ENCODE data around the gene ATP6V1F.

DNA sequence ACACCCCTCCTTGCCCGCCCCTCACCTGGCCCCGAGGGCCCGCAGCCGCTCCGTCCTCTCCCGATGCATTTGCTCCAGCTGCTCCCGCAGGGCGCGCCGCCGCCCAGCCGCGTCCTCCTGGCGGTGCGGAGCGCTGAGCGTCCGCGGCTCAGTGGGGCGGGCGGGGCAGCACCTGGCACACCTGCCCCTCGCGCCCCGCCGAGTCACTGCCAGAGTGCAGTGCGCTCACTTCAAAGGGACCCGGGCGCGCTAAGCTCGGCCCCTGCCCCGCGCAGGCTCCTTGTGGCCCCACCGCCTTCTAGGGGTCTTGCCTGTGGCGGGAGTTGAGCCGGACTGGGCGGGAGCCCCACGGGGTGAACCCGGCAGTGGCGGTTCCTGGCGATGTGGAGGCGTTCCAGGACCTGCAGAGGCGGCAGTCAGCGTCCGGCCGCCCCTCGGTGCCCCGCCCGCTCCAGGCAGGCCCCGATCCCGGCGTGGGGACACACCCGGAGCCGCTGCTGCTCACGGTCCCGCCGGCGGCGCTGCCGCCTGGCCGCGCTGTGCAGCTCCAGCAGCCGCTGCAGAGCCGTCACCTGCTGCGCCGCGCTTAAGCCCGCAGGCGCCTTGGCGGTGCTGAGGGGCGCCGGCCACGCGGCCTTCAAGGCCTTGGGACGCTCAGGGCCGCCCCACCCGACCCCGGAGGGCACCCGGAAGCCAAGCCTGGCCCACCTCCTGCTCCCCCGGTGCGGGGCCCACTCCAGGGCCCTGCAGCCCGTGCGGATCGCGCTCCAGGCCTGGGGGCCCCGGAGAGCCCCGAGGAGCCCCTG is 6.7 kb downstream of the ATP6V1F start:
- TF ChIP-seq, protein P1, sequence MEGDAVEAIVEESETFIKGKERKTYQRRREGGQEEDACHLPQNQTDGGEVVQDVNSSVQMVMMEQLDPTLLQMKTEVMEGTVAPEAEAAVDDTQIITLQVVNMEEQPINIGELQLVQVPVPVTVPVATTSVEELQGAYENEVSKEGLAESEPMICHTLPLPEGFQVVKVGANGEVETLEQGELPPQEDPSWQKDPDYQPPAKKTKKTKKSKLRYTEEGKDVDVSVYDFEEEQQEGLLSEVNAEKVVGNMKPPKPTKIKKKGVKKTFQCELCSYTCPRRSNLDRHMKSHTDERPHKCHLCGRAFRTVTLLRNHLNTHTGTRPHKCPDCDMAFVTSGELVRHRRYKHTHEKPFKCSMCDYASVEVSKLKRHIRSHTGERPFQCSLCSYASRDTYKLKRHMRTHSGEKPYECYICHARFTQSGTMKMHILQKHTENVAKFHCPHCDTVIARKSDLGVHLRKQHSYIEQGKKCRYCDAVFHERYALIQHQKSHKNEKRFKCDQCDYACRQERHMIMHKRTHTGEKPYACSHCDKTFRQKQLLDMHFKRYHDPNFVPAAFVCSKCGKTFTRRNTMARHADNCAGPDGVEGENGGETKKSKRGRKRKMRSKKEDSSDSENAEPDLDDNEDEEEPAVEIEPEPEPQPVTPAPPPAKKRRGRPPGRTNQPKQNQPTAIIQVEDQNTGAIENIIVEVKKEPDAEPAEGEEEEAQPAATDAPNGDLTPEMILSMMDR (IDR thresholded peaks at IDR 0.05; ENCODE audit: insufficient read depth, low read length, poor library complexity, severe bottlenecking) = no peak
- no peak for TF ChIP-seq EZH2phosphoT487 (conservative IDR thresholded peaks at IDR 0.05; ENCODE audit: low read length)

Measured in SU-DHL-6 (cell line).